GM12801 (cell line): ENCODE results near the gene TVP23A.

Experiments
- TF ChIP-seq, protein P1 (sequence below): IDR thresholded peaks from one replicate; pipeline ENCODE4 v1.5.1; 2011; ENCODE audit warnings: control low read depth; ENCODE audit not compliant: insufficient read length; ENCODE audit errors: extremely low read depth

The TVP23A gene

DNA sequence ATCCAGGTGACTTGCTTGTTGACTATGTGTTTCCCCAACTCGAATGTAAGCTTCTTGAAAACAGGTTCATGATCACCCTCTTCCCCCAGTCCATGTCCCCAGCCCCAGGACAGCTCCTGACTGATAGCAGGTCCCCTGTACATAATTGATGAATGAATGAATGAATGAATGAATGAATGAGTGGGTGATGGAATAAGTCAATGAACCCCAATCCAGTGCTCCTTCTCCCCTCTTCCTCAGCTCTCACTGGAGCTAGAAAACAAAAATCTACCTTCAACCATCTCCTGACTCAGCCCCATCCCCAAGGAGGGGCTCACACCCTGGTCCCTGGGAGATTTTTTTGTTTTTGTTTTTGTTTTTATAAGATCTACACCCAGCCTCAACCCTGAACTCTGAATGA lies 16.2 kb upstream of the TVP23A start:
- TF ChIP-seq, protein P1, sequence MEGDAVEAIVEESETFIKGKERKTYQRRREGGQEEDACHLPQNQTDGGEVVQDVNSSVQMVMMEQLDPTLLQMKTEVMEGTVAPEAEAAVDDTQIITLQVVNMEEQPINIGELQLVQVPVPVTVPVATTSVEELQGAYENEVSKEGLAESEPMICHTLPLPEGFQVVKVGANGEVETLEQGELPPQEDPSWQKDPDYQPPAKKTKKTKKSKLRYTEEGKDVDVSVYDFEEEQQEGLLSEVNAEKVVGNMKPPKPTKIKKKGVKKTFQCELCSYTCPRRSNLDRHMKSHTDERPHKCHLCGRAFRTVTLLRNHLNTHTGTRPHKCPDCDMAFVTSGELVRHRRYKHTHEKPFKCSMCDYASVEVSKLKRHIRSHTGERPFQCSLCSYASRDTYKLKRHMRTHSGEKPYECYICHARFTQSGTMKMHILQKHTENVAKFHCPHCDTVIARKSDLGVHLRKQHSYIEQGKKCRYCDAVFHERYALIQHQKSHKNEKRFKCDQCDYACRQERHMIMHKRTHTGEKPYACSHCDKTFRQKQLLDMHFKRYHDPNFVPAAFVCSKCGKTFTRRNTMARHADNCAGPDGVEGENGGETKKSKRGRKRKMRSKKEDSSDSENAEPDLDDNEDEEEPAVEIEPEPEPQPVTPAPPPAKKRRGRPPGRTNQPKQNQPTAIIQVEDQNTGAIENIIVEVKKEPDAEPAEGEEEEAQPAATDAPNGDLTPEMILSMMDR: no peak

DNA sequence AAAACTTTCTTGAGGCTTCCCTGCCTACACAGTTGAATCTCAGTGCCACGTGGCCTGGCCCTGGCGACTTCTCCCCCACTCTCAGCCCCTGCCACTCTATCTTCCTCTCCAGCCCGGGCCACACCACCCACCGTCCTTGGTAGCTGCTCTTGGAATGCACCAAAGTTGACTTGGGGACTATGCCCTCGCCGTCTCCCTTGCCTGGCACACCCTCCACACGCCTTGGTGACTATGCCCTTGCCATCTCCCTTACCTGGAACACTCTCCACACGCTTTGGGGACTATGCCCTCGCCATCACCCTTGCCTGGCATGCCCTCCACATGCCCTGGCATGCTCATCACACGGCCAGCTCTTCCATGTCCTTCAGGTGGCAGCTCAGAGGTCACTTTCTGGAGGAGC lies 15.5 kb upstream of the TVP23A start:
- TF ChIP-seq, protein P1: no peak

DNA sequence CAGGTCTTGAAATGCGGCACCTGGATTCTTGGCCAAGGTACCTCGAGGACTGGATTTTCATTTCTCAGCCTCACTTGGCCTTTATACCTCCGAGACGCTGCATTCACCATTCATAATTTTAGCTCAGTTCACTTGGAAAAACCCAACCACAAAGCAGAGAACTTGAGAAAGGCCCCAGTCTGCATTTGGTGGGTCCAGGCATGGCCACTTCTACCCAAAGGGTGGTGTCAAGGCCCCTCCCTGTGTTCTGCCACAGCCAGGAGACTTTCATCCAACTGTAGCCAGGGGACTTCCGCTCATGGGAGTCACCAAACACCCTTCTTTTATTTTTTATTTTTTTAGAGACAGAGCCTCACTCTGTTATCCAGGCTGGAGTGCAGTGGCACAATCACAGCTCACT lies 14.7 kb upstream of the TVP23A start:
- TF ChIP-seq, protein P1: no peak

DNA sequence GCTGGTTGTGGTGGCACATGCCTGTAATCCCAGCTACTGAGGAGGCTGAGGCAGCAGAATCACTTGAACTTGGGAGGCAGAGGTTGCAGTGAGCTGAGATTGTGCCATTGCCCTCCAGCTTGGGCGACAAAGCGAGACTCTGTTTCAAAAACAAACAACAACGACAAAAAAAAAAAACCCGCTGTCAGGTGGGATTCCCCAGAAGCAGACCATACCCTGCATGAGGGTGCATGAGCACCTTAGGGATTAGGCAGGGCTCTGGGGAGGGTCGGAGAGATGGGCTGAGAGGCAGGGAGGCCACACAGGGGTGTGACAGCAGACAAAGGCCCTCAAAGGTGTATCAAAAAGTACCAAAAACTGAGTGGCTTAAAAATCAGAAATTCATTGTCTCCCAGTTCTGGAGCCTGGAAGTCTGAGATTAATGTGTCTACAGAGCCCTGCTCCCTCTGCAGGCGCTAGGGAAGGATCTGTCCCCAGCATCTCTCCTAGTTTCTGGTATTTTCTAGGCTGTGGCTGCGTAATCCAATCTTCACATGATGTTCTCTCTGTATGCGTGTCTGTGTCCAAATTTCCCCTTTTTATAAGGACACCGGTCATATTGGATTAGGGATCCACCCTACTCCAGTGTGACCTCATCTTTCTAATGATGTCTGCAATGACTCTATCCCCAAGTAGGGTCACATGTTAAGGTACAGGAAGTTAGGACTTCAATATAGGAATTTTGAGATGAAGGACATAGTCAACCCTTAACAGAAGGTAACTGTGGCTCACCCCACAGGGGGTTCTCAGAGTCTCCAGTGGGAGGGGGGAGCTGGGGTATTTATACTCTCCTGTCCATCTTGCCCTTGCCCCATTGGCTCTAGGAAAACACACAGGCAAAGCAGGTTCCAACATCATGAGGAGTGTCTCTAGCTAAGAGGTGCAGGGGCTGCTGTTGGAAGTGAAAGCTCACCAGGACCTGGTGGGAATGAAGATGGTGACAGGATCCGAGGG lies 13.6 kb upstream of the TVP23A start:
- TF ChIP-seq, protein P1: no peak

DNA sequence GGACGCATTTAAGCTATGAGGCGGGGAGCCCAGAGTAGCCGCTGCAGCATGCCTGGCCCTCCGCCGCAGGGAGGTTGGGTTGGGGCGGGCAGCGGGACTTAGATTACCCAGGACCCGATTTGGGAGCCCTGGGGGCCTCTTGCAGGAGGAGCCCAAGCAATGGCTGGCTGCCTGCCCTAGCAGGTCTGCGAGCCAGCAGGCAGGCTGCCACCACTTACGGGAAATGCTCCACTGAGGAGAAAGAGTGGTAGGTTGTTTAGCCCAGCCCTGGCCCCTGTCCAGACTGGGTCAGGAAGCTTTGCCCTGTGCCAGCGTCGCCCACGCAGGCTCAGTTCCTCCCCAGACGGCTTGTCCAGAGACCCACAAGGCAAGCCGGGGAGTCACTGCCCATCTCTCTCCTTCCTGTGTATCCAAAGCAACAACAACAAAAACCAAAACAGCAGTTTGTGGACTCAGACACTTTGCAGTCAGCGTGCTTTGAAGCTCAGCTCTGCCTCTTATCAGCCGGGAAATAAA lies 10.3 kb upstream of the TVP23A start:
- TF ChIP-seq, protein P1: no peak

DNA sequence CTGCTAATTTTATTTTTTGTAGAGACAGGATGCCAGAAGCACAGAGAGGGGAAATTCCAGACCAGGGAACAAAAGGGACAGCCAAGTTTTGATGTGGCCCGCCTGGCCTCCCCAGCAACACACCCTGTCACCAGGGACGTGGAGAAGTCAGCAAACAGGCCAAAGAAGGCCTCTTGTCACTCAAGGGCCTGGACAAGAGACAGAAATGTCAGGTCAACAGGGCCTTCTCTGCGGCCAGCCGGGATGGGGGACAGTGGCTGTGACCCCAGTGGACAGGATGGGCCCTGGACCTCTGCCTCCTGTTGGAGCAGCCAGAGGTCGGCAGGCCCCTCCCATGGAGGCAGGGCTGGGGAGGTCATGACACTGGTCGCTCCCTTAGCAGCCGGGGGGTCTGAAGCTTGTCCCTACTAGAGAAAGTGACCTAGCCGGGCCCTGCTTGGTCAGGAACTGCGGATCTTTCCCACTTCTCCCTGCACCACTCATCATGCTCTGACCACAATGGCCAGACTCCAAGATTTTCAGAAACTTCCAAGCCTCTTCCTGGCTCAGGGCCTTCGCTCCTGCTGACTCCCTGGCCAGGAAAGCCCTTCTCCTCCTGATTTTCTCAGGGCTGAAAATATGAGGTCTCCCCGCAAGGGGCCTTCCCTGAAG lies 9.2 kb upstream of the TVP23A start:
- TF ChIP-seq, protein P1: no peak

DNA sequence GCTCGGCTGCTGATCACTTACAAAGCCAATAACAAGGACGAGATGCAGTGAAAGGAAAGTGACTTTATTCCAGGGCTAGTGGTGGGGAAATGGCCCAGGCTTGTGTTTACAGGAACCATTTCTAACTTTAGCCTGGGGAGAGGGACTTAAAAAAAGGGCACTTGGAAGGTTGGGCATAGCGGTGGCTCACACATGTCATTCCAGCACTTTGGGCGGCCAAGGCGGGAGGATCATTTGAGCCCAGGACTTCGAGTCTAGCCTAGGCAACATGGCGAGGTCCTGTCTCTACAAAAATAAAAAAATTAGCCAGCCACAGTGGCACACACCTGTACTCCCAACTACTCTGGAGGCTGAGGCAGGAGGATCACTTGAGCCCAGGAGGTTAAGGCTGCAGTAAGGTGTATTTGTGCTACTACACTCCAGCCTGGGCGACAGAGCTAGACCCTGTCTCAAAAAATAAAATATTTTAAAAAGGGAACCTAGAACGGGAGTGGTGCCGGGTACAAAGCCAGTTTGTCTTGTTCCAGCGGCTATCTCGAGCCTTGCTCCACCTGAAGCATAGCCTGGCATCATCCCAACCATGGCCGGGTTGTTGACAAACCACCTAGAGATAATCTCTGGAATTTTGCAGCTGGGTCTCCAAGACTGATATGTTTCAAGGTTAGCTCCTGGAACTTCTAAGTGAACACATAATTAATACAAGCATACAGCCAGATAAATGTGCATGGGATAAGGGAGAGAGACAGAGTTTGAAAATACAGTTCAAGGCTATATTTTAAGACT lies 5.7 kb upstream of the TVP23A start:
- TF ChIP-seq, protein P1: no peak
